Activated CD4-positive, alpha-beta T cell treated with anti-CD3 and anti-CD28 coated beads for 36 hours (primary cell): ENCODE results near the gene MAP4K1. TPM values are rescaled to one million over a fixed set of nuclear protein-coding genes. Genes with fewer than 3 reads are reported as not detected.
A peak's percentile ranks its signal among the peaks of the same experiment; 100 is the strongest.
"Not testable (repeated sequence)": the region's sequence is repeated elsewhere in the genome, so short reads cannot be mapped to it uniquely, and the experiment has no call there.

Experiments used
- ATAC-seq: fragments of 200-7000 bp; cut with Tn5 transposase; one replicate; pipeline ENCODE4 v1.10.0; 2021; ENCODE audit warnings: mild to moderate bottlenecking, moderate library complexity
- CTCF ChIA-PET: fragments of 350-600 bp; sonication (Branson Sonifier 250); formaldehyde crosslinking; loops from one replicate; lab custom pipeline; 2021; ENCODE audit warnings: antibody characterized with exemption; lab: Charles Lee
- POLR2A ChIA-PET: fragments of 350-600 bp; sonication (Branson Sonifier 250); formaldehyde crosslinking; loops from one replicate; lab custom pipeline; 2021; ENCODE audit warnings: antibody characterized with exemption, inconsistent platforms; lab: Charles Lee
- DNase-seq: peaks from one replicate; pipeline ENCODE4 v3.0.0-alpha.2; 2020
- H3K27ac Mint-ChIP-seq: one replicate; pipeline ENCODE4 v1.8.0; 2021; ENCODE audit warnings: mixed read lengths
- H3K27me3 Mint-ChIP-seq: one replicate; pipeline ENCODE4 v1.8.0; 2021; ENCODE audit warnings: mixed read lengths
- H3K36me3 Mint-ChIP-seq: one replicate; pipeline ENCODE4 v1.8.0; 2021; ENCODE audit warnings: low read depth, mixed read lengths
- H3K4me1 Mint-ChIP-seq: one replicate; pipeline ENCODE4 v1.8.0; 2021; ENCODE audit warnings: mixed read lengths
- H3K4me3 Mint-ChIP-seq: one replicate; pipeline ENCODE4 v1.8.0; 2021; ENCODE audit warnings: mild to moderate bottlenecking, moderate library complexity, mixed read lengths
- H3K9me3 Mint-ChIP-seq: one replicate; pipeline ENCODE4 v1.8.0; 2021; ENCODE audit warnings: low read depth, mixed read lengths
- intact Hi-C, 2 experiments: fragments of 100-400 bp; cut with DNase I in 1 of 2; cut with micrococcal nuclease in 1 of 2; formaldehyde crosslinking; loops; one replicate each; pipeline versions ENCODE4 v1.14.2 to v1.15.1; 2022 to 2024; cut with DNase I, micrococcal nuclease
- total RNA-seq, 2 experiments: library from RNA; stranded (reverse); gene quantifications; one replicate each; pipeline ENCODE4 v1.2.3, GENCODE V29; 2021

The MAP4K1 gene
- total RNA-seq, 2 experiments from 2014 or later, result 195 to 198 TPM

- CTCF ChIA-PET, result no interaction called here
- DNase-seq (peak; percentile 57), ATAC-seq (peak; percentile 80)
- POLR2A ChIA-PET, result no interaction called here
- no peaks in the 10 kb centered on the region for H3K27me3 Mint-ChIP-seq
- H3K4me3 Mint-ChIP-seq, result no peak overlapping the region
- peaks cover 46% of the 10 kb centered on the region for H3K36me3 Mint-ChIP-seq
- H3K27ac Mint-ChIP-seq, result no peak overlapping the region
- no peaks in the 10 kb centered on the region for H3K9me3 Mint-ChIP-seq
- no peaks in the 10 kb centered on the region for H3K4me1 Mint-ChIP-seq
- intact Hi-C loops, result no loop called here
These were observed 21.4 kb downstream of the MAP4K1 start for GRCh38 chr19:38596057-38596981.

GRCh38 chr19:38592940-38593339 is 24.8 kb downstream of the MAP4K1 start:
- no peaks in the 10 kb centered on the region for H3K4me1 Mint-ChIP-seq
- no peak overlapping the region for H3K4me3 Mint-ChIP-seq
- no peak for ATAC-seq
- H3K9me3 Mint-ChIP-seq, result no peaks in the 10 kb centered on the region
- ChIA-PET CTCF (interaction anchor here (1.0 to 1.6 kb wide), 3 partner anchors 14 to 48 kb away, joined by 3 to 4 read pairs (median 4); partner anchors contain the start of gene EIF3K), POLR2A (interaction anchor here (0.6 kb wide), 1 partner anchor 253 kb away, joined by 6 read pairs; no protein-coding TSS in a partner anchor)
- H3K27me3 Mint-ChIP-seq, result no peaks in the 10 kb centered on the region
- peaks cover 39% of the 10 kb centered on the region for H3K36me3 Mint-ChIP-seq
- DNase-seq, result no peak
- intact Hi-C loops, result no loop called here
- H3K27ac Mint-ChIP-seq, result no peak overlapping the region

- DNase-seq, result no peak
- POLR2A ChIA-PET, result no interaction called here
- CTCF ChIA-PET, result interaction anchor here (0.6 kb wide), 1 partner anchor 156 kb away, joined by 3 read pairs; the partner anchor contains the start of gene CAPN12
- no peaks in the 10 kb centered on the region for H3K27me3 Mint-ChIP-seq
- no peak for ATAC-seq
- H3K4me1 Mint-ChIP-seq, result peaks cover 4% of the 10 kb centered on the region
- H3K27ac Mint-ChIP-seq, result no peak overlapping the region
- H3K4me3 Mint-ChIP-seq, result no peak overlapping the region
- peaks cover 14% of the 10 kb centered on the region for H3K36me3 Mint-ChIP-seq
- H3K9me3 Mint-ChIP-seq, result no peaks in the 10 kb centered on the region
- intact Hi-C loops, result no loop called here
These were observed 29.7 kb downstream of the MAP4K1 start for GRCh38 chr19:38588041-38588440.

GRCh38 chr19:38587562-38587961 is 30.2 kb downstream of the MAP4K1 start:
- Mint-ChIP-seq H3K4me1 (peaks cover 4% of the 10 kb centered on the region), H3K27ac (no peak overlapping the region), H3K36me3 (peaks cover 12% of the 10 kb centered on the region), H3K27me3 (no peaks in the 10 kb centered on the region), H3K4me3 (no peak overlapping the region), H3K9me3 (no peaks in the 10 kb centered on the region)
- ChIA-PET POLR2A (no interaction called here), CTCF (interaction anchor here (0.6 kb wide), 1 partner anchor 157 kb away, joined by 3 read pairs; the partner anchor contains the start of gene CAPN12)
- ATAC-seq, result no peak
- intact Hi-C loops, result no loop called here
- DNase-seq, result no peak

GRCh38 chr19:38583985-38584305 is 33.8 kb downstream of the MAP4K1 start:
- intact Hi-C loops, result no loop called here
- no peak for ATAC-seq
- ChIA-PET CTCF (no interaction called here), POLR2A (no interaction called here)
- peaks cover 10% of the 10 kb centered on the region for H3K4me1 Mint-ChIP-seq
- peaks cover 6% of the 10 kb centered on the region for H3K36me3 Mint-ChIP-seq
- H3K27me3 Mint-ChIP-seq, result no peaks in the 10 kb centered on the region
- no peaks in the 10 kb centered on the region for H3K9me3 Mint-ChIP-seq
- DNase-seq, result no peak
- no peak overlapping the region for H3K4me3 Mint-ChIP-seq
- H3K27ac Mint-ChIP-seq, result no peak overlapping the region

GRCh38 chr19:38583219-38583984 is 34.4 kb downstream of the MAP4K1 start:
- POLR2A ChIA-PET, result no interaction called here
- CTCF ChIA-PET, result no interaction called here

GRCh38 chr19:38580080-38580479 is 37.7 kb downstream of the MAP4K1 start:
- ChIA-PET POLR2A (no interaction called here), CTCF (interaction anchor here (0.7 kb wide), 1 partner anchor 220 kb away, joined by 3 read pairs; no protein-coding TSS in a partner anchor)

More at GRCh38 chr19:38583219-38583984, 34.4 kb downstream of the MAP4K1 start:
- no peaks in the 10 kb centered on the region for H3K27me3 Mint-ChIP-seq
- no peak overlapping the region for H3K4me3 Mint-ChIP-seq
- H3K36me3 Mint-ChIP-seq, result peaks cover 6% of the 10 kb centered on the region
- no peaks in the 10 kb centered on the region for H3K9me3 Mint-ChIP-seq
- intact Hi-C loops, result no loop called here
- no peak overlapping the region for H3K27ac Mint-ChIP-seq
- peaks cover 10% of the 10 kb centered on the region for H3K4me1 Mint-ChIP-seq
- ATAC-seq (no peak), DNase-seq (no peak)

GRCh38 chr19:38579304-38579703 is 38.4 kb downstream of the MAP4K1 start:
- ATAC-seq, H3K9me3 Mint-ChIP-seq, H3K36me3 Mint-ChIP-seq, DNase-seq, H3K4me1 Mint-ChIP-seq, H3K27ac Mint-ChIP-seq, H3K27me3 Mint-ChIP-seq, H3K4me3 Mint-ChIP-seq, POLR2A ChIA-PET: not testable (repeated sequence)
- CTCF ChIA-PET, result interaction anchor here (0.6 to 0.9 kb wide), 2 partner anchors 14 to 1679 kb away, joined by 3 to 4 read pairs; no protein-coding TSS in a partner anchor
- intact Hi-C loops, result loop anchor here in 1 of 2 experiments (2.0 kb wide), 1 partner anchor 19 kb away; no protein-coding TSS in a partner anchor

More at GRCh38 chr19:38580080-38580479, 37.7 kb downstream of the MAP4K1 start:
- no peaks in the 10 kb centered on the region for H3K9me3 Mint-ChIP-seq
- H3K27ac Mint-ChIP-seq, result no peak overlapping the region
- intact Hi-C loops, result no loop called here
- H3K27me3 Mint-ChIP-seq, result no peaks in the 10 kb centered on the region
- peaks cover 10% of the 10 kb centered on the region for H3K4me1 Mint-ChIP-seq
- H3K4me3 Mint-ChIP-seq, result no peak overlapping the region
- no peak for DNase-seq
- H3K36me3 Mint-ChIP-seq, result no peaks in the 10 kb centered on the region
- no peak for ATAC-seq

- Mint-ChIP-seq H3K4me3 (no peak overlapping the region), H3K27ac (no peak overlapping the region)
- POLR2A ChIA-PET, result no interaction called here
These were observed 39.9 kb downstream of the MAP4K1 start for GRCh38 chr19:38577826-38578225.

GRCh38 chr19:38571682-38572081 is 46.1 kb downstream of the MAP4K1 start:
- no peak for DNase-seq
- Mint-ChIP-seq H3K27ac (no peak overlapping the region), H3K36me3 (no peaks in the 10 kb centered on the region), H3K4me3 (no peak overlapping the region), H3K9me3 (no peaks in the 10 kb centered on the region), H3K27me3 (no peaks in the 10 kb centered on the region), H3K4me1 (no peaks in the 10 kb centered on the region)
- ChIA-PET CTCF (interaction anchor here (0.7 kb wide), 1 partner anchor 1085 kb away, joined by 4 read pairs; no protein-coding TSS in a partner anchor), POLR2A (interaction anchor here (0.6 kb wide), 1 partner anchor 93 kb away, joined by 3 read pairs; no protein-coding TSS in a partner anchor)
- intact Hi-C loops, result no loop called here
- no peak for ATAC-seq

More at GRCh38 chr19:38577826-38578225, 39.9 kb downstream of the MAP4K1 start:
- Mint-ChIP-seq H3K4me1 (peaks cover 5% of the 10 kb centered on the region), H3K9me3 (no peaks in the 10 kb centered on the region), H3K27me3 (no peaks in the 10 kb centered on the region), H3K36me3 (no peaks in the 10 kb centered on the region)
- CTCF ChIA-PET, result no interaction called here
- DNase-seq (no peak), ATAC-seq (no peak)
- intact Hi-C loops, result loop anchor here in 1 of 2 experiments (2.0 kb wide), 1 partner anchor 17 kb away; no protein-coding TSS in a partner anchor
